ENCODE data around the gene LPP.
A peak's percentile ranks its signal among the peaks of the same experiment; 100 is the strongest.

Gene LPP

DNA sequence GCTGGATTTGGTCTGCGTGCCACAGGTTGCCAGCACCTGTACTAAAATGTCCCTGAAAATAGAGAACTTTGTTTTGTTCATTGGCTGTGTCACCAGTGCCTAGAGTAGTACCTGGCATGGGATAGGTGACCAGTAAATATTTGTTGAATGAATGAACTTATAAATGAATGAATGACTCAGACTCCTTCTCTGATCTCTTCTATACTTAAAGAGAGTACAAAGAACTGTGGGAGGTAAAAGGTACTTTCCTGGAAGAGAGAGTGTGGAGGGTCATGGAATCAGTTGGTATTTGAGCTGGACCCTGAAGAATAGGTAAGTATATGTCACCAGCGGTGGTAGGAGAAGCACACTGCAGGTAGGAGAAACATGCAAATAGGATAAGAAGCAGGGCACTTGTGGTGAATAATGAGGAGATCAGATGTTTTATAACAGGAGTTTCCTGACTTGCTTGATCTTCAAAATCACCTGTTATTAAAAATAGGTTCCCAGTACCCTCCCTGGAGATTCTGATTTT, 149.4 kb downstream of the LPP start:
- Histone ChIP-seq H3K23ac (ENCODE audit: low read length) (no peak overlapping the region), H2BK5ac (ENCODE audit: low read length) (no peak overlapping the region), H3K79me1 (ENCODE audit: low read length) (peaks cover 5% of the 10 kb centered on the region), H3K9ac (ENCODE audit: low read length) (no peak overlapping the region), H3K4me1 (ENCODE audit: control insufficient read depth, low read depth, low read length) (no peaks in the 10 kb centered on the region), H3K4me3 (ENCODE audit: low read length) (no peak overlapping the region), H3K4ac (ENCODE audit: low read depth, low read length) (no peak overlapping the region), H3K27me3 (ENCODE audit: insufficient read depth, low read length, poor library complexity) (no peaks in the 10 kb centered on the region), H3K79me2 (ENCODE audit: control insufficient read depth, insufficient read depth, low read length) (no peaks in the 10 kb centered on the region), H3K56ac (ENCODE audit: low read length) (no peak overlapping the region), H4K8ac (ENCODE audit: low read depth, low read length) (no peak overlapping the region), H3K18ac (ENCODE audit: low read length) (no peak overlapping the region), H4K5ac (ENCODE audit: low read length) (no peak overlapping the region), H2BK120ac (ENCODE audit: low read depth, low read length) (no peak overlapping the region), H3K36me3 (ENCODE audit: control insufficient read depth, insufficient read depth, low read length) (no peaks in the 10 kb centered on the region), H3K27ac (ENCODE audit: low read depth, low read length) (no peak overlapping the region), H3K4me2 (ENCODE audit: low read length) (no peak overlapping the region), H2AK5ac (ENCODE audit: low read length) (no peak overlapping the region), H2BK15ac (replicated peaks; ENCODE audit: low read depth) (no peak overlapping the region)
- no CpG with 5 or more reads among the region's 2 CpGs for WGBS (ENCODE audit: extremely low coverage, insufficient coverage, low lambda C conversion rate)
- DNase-seq, result peak; percentile 29

GRCh38 chr3:188303823-188304222, 149.9 kb downstream of the LPP start:
- H3K79me1 ChIP-seq (ENCODE audit: low read length), result peaks cover 6% of the 10 kb centered on the region
- no peak overlapping the region for H2AK5ac ChIP-seq (ENCODE audit: low read length)
- H3K27me3 ChIP-seq (ENCODE audit: insufficient read depth, low read length, poor library complexity), result no peaks in the 10 kb centered on the region
- H4K5ac ChIP-seq (ENCODE audit: low read length), result no peak overlapping the region
- no peaks in the 10 kb centered on the region for H3K79me2 ChIP-seq (ENCODE audit: control insufficient read depth, insufficient read depth, low read length)
- no peak overlapping the region for H3K4me2 ChIP-seq (ENCODE audit: low read length)
- H3K4ac ChIP-seq (ENCODE audit: low read depth, low read length), result no peak overlapping the region
- H2BK120ac ChIP-seq (ENCODE audit: low read depth, low read length), result no peak overlapping the region
- no CpG with 5 or more reads among the region's 3 CpGs for WGBS (ENCODE audit: extremely low coverage, insufficient coverage, low lambda C conversion rate)
- no peaks in the 10 kb centered on the region for H3K36me3 ChIP-seq (ENCODE audit: control insufficient read depth, insufficient read depth, low read length)
- H3K18ac ChIP-seq (ENCODE audit: low read length), result no peak overlapping the region
- no peak overlapping the region for H3K27ac ChIP-seq (ENCODE audit: low read depth, low read length)
- no peak overlapping the region for H2BK5ac ChIP-seq (ENCODE audit: low read length)
- DNase-seq, result no peak
- no peak overlapping the region for H2BK15ac ChIP-seq (replicated peaks; ENCODE audit: low read depth)
- H3K23ac ChIP-seq (ENCODE audit: low read length), result no peak overlapping the region
- H3K56ac ChIP-seq (ENCODE audit: low read length), result no peak overlapping the region
- H3K4me1 ChIP-seq (ENCODE audit: control insufficient read depth, low read depth, low read length), result no peaks in the 10 kb centered on the region
- no peak overlapping the region for H3K4me3 ChIP-seq (ENCODE audit: low read length)
- H4K8ac ChIP-seq (ENCODE audit: low read depth, low read length), result no peak overlapping the region
- no peak overlapping the region for H3K9ac ChIP-seq (ENCODE audit: low read length)

- Histone ChIP-seq H2BK5ac (ENCODE audit: low read length) (no peak overlapping the region), H3K23ac (ENCODE audit: low read length) (no peak overlapping the region), H3K4me1 (ENCODE audit: control insufficient read depth, low read depth, low read length) (no peaks in the 10 kb centered on the region), H4K5ac (ENCODE audit: low read length) (no peak overlapping the region), H3K18ac (ENCODE audit: low read length) (no peak overlapping the region), H2BK120ac (ENCODE audit: low read depth, low read length) (no peak overlapping the region), H3K27me3 (ENCODE audit: insufficient read depth, low read length, poor library complexity) (no peaks in the 10 kb centered on the region), H3K9ac (ENCODE audit: low read length) (no peak overlapping the region), H3K4me2 (ENCODE audit: low read length) (no peak overlapping the region), H3K4me3 (ENCODE audit: low read length) (no peak overlapping the region), H2BK15ac (replicated peaks; ENCODE audit: low read depth) (no peak overlapping the region), H2AK5ac (ENCODE audit: low read length) (no peak overlapping the region), H3K4ac (ENCODE audit: low read depth, low read length) (no peak overlapping the region), H3K79me2 (ENCODE audit: control insufficient read depth, insufficient read depth, low read length) (no peaks in the 10 kb centered on the region), H3K79me1 (ENCODE audit: low read length) (peaks cover 6% of the 10 kb centered on the region), H4K8ac (ENCODE audit: low read depth, low read length) (no peak overlapping the region), H3K36me3 (ENCODE audit: control insufficient read depth, insufficient read depth, low read length) (no peaks in the 10 kb centered on the region), H3K56ac (ENCODE audit: low read length) (no peak overlapping the region), H3K27ac (ENCODE audit: low read depth, low read length) (no peak overlapping the region)
- no peak for DNase-seq
- WGBS (ENCODE audit: extremely low coverage, insufficient coverage, low lambda C conversion rate), result no CpG with 5 or more reads among the region's 1 CpG
Measured at GRCh38 chr3:188304501-188304900, 150.5 kb downstream of the LPP start.

- Histone ChIP-seq H4K5ac (ENCODE audit: low read length) (no peak overlapping the region), H3K27me3 (ENCODE audit: insufficient read depth, low read length, poor library complexity) (no peaks in the 10 kb centered on the region), H3K9ac (ENCODE audit: low read length) (no peak overlapping the region), H3K56ac (ENCODE audit: low read length) (no peak overlapping the region), H2BK120ac (ENCODE audit: low read depth, low read length) (no peak overlapping the region), H3K36me3 (ENCODE audit: control insufficient read depth, insufficient read depth, low read length) (no peaks in the 10 kb centered on the region), H2BK15ac (replicated peaks; ENCODE audit: low read depth) (no peak overlapping the region), H3K79me2 (ENCODE audit: control insufficient read depth, insufficient read depth, low read length) (no peaks in the 10 kb centered on the region), H3K4ac (ENCODE audit: low read depth, low read length) (no peak overlapping the region), H3K4me2 (ENCODE audit: low read length) (no peak overlapping the region), H3K18ac (ENCODE audit: low read length) (no peak overlapping the region), H3K79me1 (ENCODE audit: low read length) (peaks cover 7% of the 10 kb centered on the region), H4K8ac (ENCODE audit: low read depth, low read length) (no peak overlapping the region), H3K4me1 (ENCODE audit: control insufficient read depth, low read depth, low read length) (no peaks in the 10 kb centered on the region), H3K23ac (ENCODE audit: low read length) (no peak overlapping the region), H3K27ac (ENCODE audit: low read depth, low read length) (no peak overlapping the region), H2BK5ac (ENCODE audit: low read length) (no peak overlapping the region), H2AK5ac (ENCODE audit: low read length) (no peak overlapping the region), H3K4me3 (ENCODE audit: low read length) (no peak overlapping the region)
- no CpG with 5 or more reads among the region's 2 CpGs for WGBS (ENCODE audit: extremely low coverage, insufficient coverage, low lambda C conversion rate)
- no peak for DNase-seq
Measured at GRCh38 chr3:188305220-188305619, 151.3 kb downstream of the LPP start.

GRCh38 chr3:188306435-188307005, 152.6 kb downstream of the LPP start:
- Histone ChIP-seq H3K27ac (ENCODE audit: low read depth, low read length) (no peak overlapping the region), H3K4me2 (ENCODE audit: low read length) (no peak overlapping the region), H2BK120ac (ENCODE audit: low read depth, low read length) (no peak overlapping the region), H3K56ac (ENCODE audit: low read length) (no peak overlapping the region), H3K4me1 (ENCODE audit: control insufficient read depth, low read depth, low read length) (no peaks in the 10 kb centered on the region), H3K23ac (ENCODE audit: low read length) (no peak overlapping the region), H2BK5ac (ENCODE audit: low read length) (no peak overlapping the region), H3K27me3 (ENCODE audit: insufficient read depth, low read length, poor library complexity) (no peaks in the 10 kb centered on the region), H3K4me3 (ENCODE audit: low read length) (no peak overlapping the region), H3K79me2 (ENCODE audit: control insufficient read depth, insufficient read depth, low read length) (no peaks in the 10 kb centered on the region), H4K5ac (ENCODE audit: low read length) (no peak overlapping the region), H3K36me3 (ENCODE audit: control insufficient read depth, insufficient read depth, low read length) (no peaks in the 10 kb centered on the region), H2AK5ac (ENCODE audit: low read length) (no peak overlapping the region), H3K79me1 (ENCODE audit: low read length) (peaks cover 7% of the 10 kb centered on the region), H2BK15ac (replicated peaks; ENCODE audit: low read depth) (no peak overlapping the region), H3K18ac (ENCODE audit: low read length) (no peak overlapping the region), H3K9ac (ENCODE audit: low read length) (no peak overlapping the region), H3K4ac (ENCODE audit: low read depth, low read length) (no peak overlapping the region), H4K8ac (ENCODE audit: low read depth, low read length) (no peak overlapping the region)
- no peak for DNase-seq
- no CpG with 5 or more reads among the region's 8 CpGs for WGBS (ENCODE audit: extremely low coverage, insufficient coverage, low lambda C conversion rate)
